HepG2 (cell line): ENCODE results near the gene KHNYN. TPM values are rescaled to one million over a fixed set of nuclear protein-coding genes. Genes with fewer than 3 reads are reported as not detected.

ENCODE experiments used
- HNRNPUL1 ChIP-seq: fragments of 200-400 bp; formaldehyde crosslinking; IDR thresholded peaks from 2 replicates; pipeline ENCODE4 v1.6.1; 2017; ENCODE audit warnings: low read depth, mild to moderate bottlenecking, low read length, moderate library complexity
- JUN ChIP-seq: sonication (generic); formaldehyde crosslinking; IDR thresholded peaks from 2 replicates; pipeline ENCODE4 v1.4.0; 2020; ENCODE audit warnings: mild to moderate bottlenecking, missing genetic modification reagents
- NFE2L1 ChIP-seq: sonication (generic); formaldehyde crosslinking; IDR thresholded peaks from 2 replicates; pipeline ENCODE4 v1.4.0; 2020; ENCODE audit warnings: missing genetic modification reagents, mild to moderate bottlenecking, borderline replicate concordance
- RARA ChIP-seq: IDR thresholded peaks from 2 replicates; pipeline ENCODE4 v1.6.1; 2016; ENCODE audit warnings: missing genetic modification reagents, missing compliant biosample characterization
- RORA ChIP-seq: sonication (generic); formaldehyde crosslinking; IDR thresholded peaks from 2 replicates; pipeline ENCODE4 v1.5.0; 2020; ENCODE audit warnings: mild to moderate bottlenecking, missing genetic modification reagents, moderate library complexity
- SIX4 ChIP-seq: sonication (generic); formaldehyde crosslinking; IDR thresholded peaks from 2 replicates; pipeline ENCODE4 v1.4.0; 2020; ENCODE audit warnings: missing genetic modification reagents
- ZNF17 ChIP-seq: sonication (generic); formaldehyde crosslinking; IDR thresholded peaks from 2 replicates; pipeline ENCODE4 v1.5.0; 2020; ENCODE audit warnings: mild to moderate bottlenecking, missing genetic modification reagents
- ZNF180 ChIP-seq: sonication (generic); formaldehyde crosslinking; IDR thresholded peaks from 2 replicates; pipeline ENCODE4 v1.4.0; 2020; ENCODE audit warnings: low read depth, missing genetic modification reagents, borderline replicate concordance
- ZNF451 ChIP-seq: sonication (generic); formaldehyde crosslinking; IDR thresholded peaks from 2 replicates; pipeline ENCODE4 v1.5.0; 2020; ENCODE audit warnings: mild to moderate bottlenecking, missing genetic modification reagents
- ZNF737 ChIP-seq: sonication (generic); formaldehyde crosslinking; IDR thresholded peaks from 2 replicates; pipeline ENCODE4 v1.5.0; 2020; ENCODE audit warnings: missing genetic modification reagents, mild to moderate bottlenecking, borderline replicate concordance
- ZNF781 ChIP-seq: sonication (generic); formaldehyde crosslinking; IDR thresholded peaks from 2 replicates; pipeline ENCODE4 v1.5.1; 2020; ENCODE audit warnings: borderline replicate concordance, mild to moderate bottlenecking, missing genetic modification reagents; ENCODE audit errors: not compliant biosample characterization
- polyA plus RNA-seq, 8 experiments: library from polyadenylated mRNA; depleted of rRNA in 3 of 8; stranded (reverse) in 7 of 8; unstranded in 1 of 8; fragments of >200 nt; fragmentation: Illumina TruSeq in 4 of 8; extraction: Trizol in 4 of 8; gene quantifications; 2 replicates each; pipeline versions ENCODE4 v1.2.1 to v1.2.3, GENCODE V29; 2011 to 2016; ENCODE audit warnings: low read depth in 4 of 8, missing spikeins in 1 of 8, mixed read lengths in 1 of 8; ENCODE audit not compliant: insufficient read depth in 1 of 8
- total RNA-seq, 5 experiments: library from RNA; depleted of rRNA; stranded (reverse); fragments of >200 nt; fragmentation: Illumina TruSeq; extraction: Trizol; gene quantifications; 2 replicates each; pipeline ENCODE4 v1.2.3, GENCODE V29; 2016; ENCODE audit warnings: low read depth in 1 of 5
- TF ChIP-seq, protein P1 (sequence below): sonication (generic); formaldehyde crosslinking; IDR thresholded peaks from 2 replicates; pipeline ENCODE4 v1.4.0; 2020; ENCODE audit warnings: mild to moderate bottlenecking, missing genetic modification reagents, borderline replicate concordance
- TF ChIP-seq, protein P2 (sequence below): sonication (generic); formaldehyde crosslinking; IDR thresholded peaks from 2 replicates; pipeline ENCODE4 v1.8.1; 2023; ENCODE audit warnings: mild to moderate bottlenecking, missing genetic modification reagents
- TF ChIP-seq, protein P3 (sequence below): sonication (generic); formaldehyde crosslinking; IDR thresholded peaks from 2 replicates; pipeline ENCODE4 v1.4.0; 2020; ENCODE audit warnings: missing genetic modification reagents
- TF ChIP-seq, protein P4 (sequence below): sonication (generic); formaldehyde crosslinking; IDR thresholded peaks from 2 replicates; pipeline ENCODE4 v1.8.1; 2022; ENCODE audit warnings: mild to moderate bottlenecking, missing genetic modification reagents

KHNYN gene
- total and polyA plus RNA-seq, 2 of the 13 experiments (the other 11 are each of a cell fraction or from before 2014, with no cell fraction given): 52.8 to 75.7 TPM

DNA sequence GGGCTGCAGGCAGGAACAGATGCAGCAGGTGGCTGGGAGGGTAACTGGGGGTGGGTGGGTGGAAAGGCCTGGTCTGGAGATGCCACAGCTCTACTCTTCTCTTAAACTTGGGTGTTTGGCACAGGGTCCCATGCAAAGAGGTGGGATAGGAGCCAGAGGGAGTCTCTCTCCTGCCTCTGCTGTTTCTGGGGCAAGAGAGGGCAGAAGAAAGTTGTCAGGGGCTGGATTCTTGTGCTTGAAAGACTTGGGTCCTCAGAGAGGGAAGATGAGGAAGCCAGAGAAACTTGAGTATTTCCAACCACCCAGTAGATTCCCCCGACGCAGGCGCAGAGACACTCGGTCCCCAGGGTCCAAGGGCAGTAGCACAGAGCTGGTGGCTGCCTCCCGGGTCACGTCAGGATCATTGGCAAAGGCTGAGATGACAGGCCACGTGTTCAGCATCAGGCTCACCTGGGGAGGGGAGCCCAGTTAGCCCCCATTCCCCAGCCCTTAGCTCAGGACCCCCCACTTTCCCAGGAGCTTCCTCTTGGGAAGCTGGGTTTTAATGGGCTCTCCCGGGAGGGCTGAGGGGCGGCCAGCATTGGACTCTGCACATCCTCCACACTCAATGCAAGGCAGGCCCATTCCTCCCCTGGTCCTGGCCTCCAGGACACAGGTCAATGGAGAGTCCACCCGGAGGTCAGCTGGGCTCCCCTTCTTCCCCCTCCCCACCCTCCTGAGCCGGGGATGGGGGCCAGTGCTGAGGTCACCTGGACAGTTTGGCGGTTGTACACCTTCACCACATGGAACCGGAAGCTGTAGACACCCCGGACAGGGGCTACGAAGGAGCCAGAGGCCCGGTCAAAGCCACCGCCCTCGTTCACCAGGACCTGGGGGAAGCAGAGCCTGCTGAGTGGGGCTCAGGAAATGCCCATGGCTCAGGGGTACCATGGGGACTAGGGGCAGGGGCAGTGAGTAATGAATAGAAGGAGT, 1.9 kb upstream of the KHNYN start (continued):
- no peak for TF ChIP-seq ZNF737 (CRISPR knock-in tag)
- no peak for TF ChIP-seq ZNF180 (CRISPR knock-in tag)
- TF ChIP-seq NFE2L1 (CRISPR knock-in tag): peak; percentile 63; the same call in 1 of the 2 replicates
- TF ChIP-seq, protein P1, sequence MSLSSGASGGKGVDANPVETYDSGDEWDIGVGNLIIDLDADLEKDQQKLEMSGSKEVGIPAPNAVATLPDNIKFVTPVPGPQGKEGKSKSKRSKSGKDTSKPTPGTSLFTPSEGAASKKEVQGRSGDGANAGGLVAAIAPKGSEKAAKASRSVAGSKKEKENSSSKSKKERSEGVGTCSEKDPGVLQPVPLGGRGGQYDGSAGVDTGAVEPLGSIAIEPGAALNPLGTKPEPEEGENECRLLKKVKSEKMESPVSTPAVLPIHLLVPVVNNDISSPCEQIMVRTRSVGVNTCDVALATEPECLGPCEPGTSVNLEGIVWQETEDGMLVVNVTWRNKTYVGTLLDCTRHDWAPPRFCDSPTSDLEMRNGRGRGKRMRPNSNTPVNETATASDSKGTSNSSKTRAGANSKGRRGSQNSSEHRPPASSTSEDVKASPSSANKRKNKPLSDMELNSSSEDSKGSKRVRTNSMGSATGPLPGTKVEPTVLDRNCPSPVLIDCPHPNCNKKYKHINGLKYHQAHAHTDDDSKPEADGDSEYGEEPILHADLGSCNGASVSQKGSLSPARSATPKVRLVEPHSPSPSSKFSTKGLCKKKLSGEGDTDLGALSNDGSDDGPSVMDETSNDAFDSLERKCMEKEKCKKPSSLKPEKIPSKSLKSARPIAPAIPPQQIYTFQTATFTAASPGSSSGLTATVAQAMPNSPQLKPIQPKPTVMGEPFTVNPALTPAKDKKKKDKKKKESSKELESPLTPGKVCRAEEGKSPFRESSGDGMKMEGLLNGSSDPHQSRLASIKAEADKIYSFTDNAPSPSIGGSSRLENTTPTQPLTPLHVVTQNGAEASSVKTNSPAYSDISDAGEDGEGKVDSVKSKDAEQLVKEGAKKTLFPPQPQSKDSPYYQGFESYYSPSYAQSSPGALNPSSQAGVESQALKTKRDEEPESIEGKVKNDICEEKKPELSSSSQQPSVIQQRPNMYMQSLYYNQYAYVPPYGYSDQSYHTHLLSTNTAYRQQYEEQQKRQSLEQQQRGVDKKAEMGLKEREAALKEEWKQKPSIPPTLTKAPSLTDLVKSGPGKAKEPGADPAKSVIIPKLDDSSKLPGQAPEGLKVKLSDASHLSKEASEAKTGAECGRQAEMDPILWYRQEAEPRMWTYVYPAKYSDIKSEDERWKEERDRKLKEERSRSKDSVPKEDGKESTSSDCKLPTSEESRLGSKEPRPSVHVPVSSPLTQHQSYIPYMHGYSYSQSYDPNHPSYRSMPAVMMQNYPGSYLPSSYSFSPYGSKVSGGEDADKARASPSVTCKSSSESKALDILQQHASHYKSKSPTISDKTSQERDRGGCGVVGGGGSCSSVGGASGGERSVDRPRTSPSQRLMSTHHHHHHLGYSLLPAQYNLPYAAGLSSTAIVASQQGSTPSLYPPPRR (CRISPR knock-in tag): peak; percentile 50; the same call in 1 of the 2 replicates
- TF ChIP-seq HNRNPUL1: no peak
- TF ChIP-seq, protein P2, sequence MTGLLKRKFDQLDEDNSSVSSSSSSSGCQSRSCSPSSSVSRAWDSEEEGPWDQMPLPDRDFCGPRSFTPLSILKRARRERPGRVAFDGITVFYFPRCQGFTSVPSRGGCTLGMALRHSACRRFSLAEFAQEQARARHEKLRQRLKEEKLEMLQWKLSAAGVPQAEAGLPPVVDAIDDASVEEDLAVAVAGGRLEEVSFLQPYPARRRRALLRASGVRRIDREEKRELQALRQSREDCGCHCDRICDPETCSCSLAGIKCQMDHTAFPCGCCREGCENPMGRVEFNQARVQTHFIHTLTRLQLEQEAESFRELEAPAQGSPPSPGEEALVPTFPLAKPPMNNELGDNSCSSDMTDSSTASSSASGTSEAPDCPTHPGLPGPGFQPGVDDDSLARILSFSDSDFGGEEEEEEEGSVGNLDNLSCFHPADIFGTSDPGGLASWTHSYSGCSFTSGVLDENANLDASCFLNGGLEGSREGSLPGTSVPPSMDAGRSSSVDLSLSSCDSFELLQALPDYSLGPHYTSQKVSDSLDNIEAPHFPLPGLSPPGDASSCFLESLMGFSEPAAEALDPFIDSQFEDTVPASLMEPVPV (CRISPR knock-in tag): peak; percentile 20; the same call in 1 of the 2 replicates
- TF ChIP-seq, protein P3, sequence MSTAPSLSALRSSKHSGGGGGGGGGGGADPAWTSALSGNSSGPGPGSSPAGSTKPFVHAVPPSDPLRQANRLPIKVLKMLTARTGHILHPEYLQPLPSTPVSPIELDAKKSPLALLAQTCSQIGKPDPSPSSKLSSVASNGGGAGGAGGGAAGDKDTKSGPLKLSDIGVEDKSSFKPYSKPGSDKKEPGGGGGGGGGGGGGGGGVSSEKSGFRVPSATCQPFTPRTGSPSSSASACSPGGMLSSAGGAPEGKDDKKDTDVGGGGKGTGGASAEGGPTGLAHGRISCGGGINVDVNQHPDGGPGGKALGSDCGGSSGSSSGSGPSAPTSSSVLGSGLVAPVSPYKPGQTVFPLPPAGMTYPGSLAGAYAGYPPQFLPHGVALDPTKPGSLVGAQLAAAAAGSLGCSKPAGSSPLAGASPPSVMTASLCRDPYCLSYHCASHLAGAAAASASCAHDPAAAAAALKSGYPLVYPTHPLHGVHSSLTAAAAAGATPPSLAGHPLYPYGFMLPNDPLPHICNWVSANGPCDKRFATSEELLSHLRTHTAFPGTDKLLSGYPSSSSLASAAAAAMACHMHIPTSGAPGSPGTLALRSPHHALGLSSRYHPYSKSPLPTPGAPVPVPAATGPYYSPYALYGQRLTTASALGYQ (CRISPR knock-in tag): no peak
- TF ChIP-seq, protein P4, sequence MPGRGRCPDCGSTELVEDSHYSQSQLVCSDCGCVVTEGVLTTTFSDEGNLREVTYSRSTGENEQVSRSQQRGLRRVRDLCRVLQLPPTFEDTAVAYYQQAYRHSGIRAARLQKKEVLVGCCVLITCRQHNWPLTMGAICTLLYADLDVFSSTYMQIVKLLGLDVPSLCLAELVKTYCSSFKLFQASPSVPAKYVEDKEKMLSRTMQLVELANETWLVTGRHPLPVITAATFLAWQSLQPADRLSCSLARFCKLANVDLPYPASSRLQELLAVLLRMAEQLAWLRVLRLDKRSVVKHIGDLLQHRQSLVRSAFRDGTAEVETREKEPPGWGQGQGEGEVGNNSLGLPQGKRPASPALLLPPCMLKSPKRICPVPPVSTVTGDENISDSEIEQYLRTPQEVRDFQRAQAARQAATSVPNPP (CRISPR knock-in tag): no peak
- TF ChIP-seq SIX4: no peak
- TF ChIP-seq ZNF781 (CRISPR knock-in tag): peak; percentile 29
- no peak; the same call in 1 of the 2 replicates for TF ChIP-seq JUN
- TF ChIP-seq ZNF451: no peak; the same call in 1 of the 2 replicates
- TF ChIP-seq ZNF17 (CRISPR knock-in tag): no peak
- peak; percentile 65 for TF ChIP-seq RARA (CRISPR knock-in tag)
- TF ChIP-seq RORA: no peak
